Measurements from ENCODE around the gene IL1RAPL2. TPM values are rescaled to one million over a fixed set of nuclear protein-coding genes. Genes with fewer than 3 reads are reported as not detected.

The IL1RAPL2 gene
- total RNA-seq, 1 donor from 2014 or later, result not detected

GRCh38 chrX:105723966-105724735 is 1158.2 kb downstream of the IL1RAPL2 start:
- H3K27me3 ChIP-seq, result no peaks in the 10 kb centered on the region
- no peaks in the 10 kb centered on the region for H3K36me3 ChIP-seq
- no peak for TF ChIP-seq CTCF (IDR thresholded peaks at IDR 0.05)
- no peak overlapping the region for H3K4me3 ChIP-seq
- no peak overlapping the region for H3K27ac ChIP-seq
- intact Hi-C loops (cut with DNase I), result no loop called here
- no peak for DNase-seq (ENCODE audit: low spot score in 2 of 2)
- H3K4me1 ChIP-seq, result no peaks in the 10 kb centered on the region
- H3K9me3 ChIP-seq, result no peaks in the 10 kb centered on the region

GRCh38 chrX:105725228-105725627 is 1159.2 kb downstream of the IL1RAPL2 start:
- Histone ChIP-seq H3K27ac (no peak overlapping the region), H3K27me3 (no peaks in the 10 kb centered on the region), H3K4me1 (no peaks in the 10 kb centered on the region), H3K9me3 (no peaks in the 10 kb centered on the region), H3K4me3 (no peak overlapping the region), H3K36me3 (no peaks in the 10 kb centered on the region)
- TF ChIP-seq CTCF (IDR thresholded peaks at IDR 0.05), result no peak
- no peak for DNase-seq (ENCODE audit: low spot score in 2 of 2)
- intact Hi-C loops (cut with DNase I), result no loop called here

DNA sequence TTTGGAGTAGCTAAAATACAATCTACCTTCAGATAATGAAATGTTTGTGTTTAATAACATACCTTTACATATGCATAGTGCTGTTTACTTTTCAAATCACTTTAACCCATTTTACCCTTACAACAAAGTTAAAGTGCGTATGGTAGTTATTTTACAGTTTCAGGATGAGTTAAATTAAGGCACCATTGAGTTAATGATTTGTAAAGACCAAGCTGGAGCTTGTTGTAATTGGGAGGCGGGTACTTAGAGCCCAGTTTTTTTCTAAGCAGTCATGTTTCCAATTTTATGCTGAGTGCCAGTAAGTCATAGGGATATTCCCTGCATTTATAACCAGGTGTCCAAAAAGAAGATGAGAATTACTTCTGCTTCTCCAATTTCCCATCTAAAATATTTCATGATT is 1172.2 kb downstream of the IL1RAPL2 start:
- DNase-seq (ENCODE audit: low spot score in 2 of 2), result no peak
- intact Hi-C loops (cut with DNase I), result no loop called here
- no peak overlapping the region for H3K4me3 ChIP-seq

GRCh38 chrX:105744291-105744690 is 1178.3 kb downstream of the IL1RAPL2 start:
- no peaks in the 10 kb centered on the region for H3K9me3 ChIP-seq
- H3K4me1 ChIP-seq, result no peaks in the 10 kb centered on the region
- no peak overlapping the region for H3K27ac ChIP-seq
- no peaks in the 10 kb centered on the region for H3K36me3 ChIP-seq
- no peak overlapping the region for H3K4me3 ChIP-seq
- TF ChIP-seq CTCF (IDR thresholded peaks at IDR 0.05), result no peak
- intact Hi-C loops (cut with DNase I), result no loop called here
- H3K27me3 ChIP-seq, result no peaks in the 10 kb centered on the region
- no peak for DNase-seq (ENCODE audit: low spot score in 2 of 2)

More for the DNA sequence above, 1172.2 kb downstream of the IL1RAPL2 start:
- H3K36me3 ChIP-seq, result no peaks in the 10 kb centered on the region
- no peaks in the 10 kb centered on the region for H3K27me3 ChIP-seq
- H3K9me3 ChIP-seq, result no peaks in the 10 kb centered on the region
- no peak overlapping the region for H3K27ac ChIP-seq
- no peak for TF ChIP-seq CTCF (IDR thresholded peaks at IDR 0.05)
- no peaks in the 10 kb centered on the region for H3K4me1 ChIP-seq

DNA sequence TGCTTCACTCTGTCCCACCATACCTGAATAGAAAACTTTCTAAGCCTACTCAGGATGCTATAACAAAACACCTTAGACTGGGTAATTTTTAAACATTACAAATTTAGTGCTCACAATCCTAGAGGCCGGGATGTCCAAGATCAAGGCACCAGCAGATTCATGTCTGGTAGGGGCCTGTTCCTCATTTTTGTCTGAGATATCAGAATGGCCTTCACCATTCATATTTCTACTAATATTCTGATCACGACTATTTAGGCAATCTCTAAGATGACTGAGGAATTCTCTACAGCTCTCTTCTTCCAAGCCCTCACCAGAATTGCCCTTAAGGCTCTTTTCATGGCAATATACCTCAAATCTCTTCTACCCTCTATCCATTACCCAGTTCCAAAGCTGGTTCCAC is 1178.9 kb downstream of the IL1RAPL2 start:
- TF ChIP-seq CTCF (IDR thresholded peaks at IDR 0.05), result no peak
- Histone ChIP-seq H3K36me3 (no peaks in the 10 kb centered on the region), H3K4me3 (no peak overlapping the region), H3K27me3 (no peaks in the 10 kb centered on the region), H3K4me1 (no peaks in the 10 kb centered on the region), H3K27ac (no peak overlapping the region), H3K9me3 (no peaks in the 10 kb centered on the region)
- intact Hi-C loops (cut with DNase I), result no loop called here
- DNase-seq (ENCODE audit: low spot score in 2 of 2), result no peak
